ENCODE data around the gene SLC6A18.
"Not testable (repeated sequence)": the region's sequence is repeated elsewhere in the genome, so short reads cannot be mapped to it uniquely, and the experiment has no call there.

Gene SLC6A18

DNA sequence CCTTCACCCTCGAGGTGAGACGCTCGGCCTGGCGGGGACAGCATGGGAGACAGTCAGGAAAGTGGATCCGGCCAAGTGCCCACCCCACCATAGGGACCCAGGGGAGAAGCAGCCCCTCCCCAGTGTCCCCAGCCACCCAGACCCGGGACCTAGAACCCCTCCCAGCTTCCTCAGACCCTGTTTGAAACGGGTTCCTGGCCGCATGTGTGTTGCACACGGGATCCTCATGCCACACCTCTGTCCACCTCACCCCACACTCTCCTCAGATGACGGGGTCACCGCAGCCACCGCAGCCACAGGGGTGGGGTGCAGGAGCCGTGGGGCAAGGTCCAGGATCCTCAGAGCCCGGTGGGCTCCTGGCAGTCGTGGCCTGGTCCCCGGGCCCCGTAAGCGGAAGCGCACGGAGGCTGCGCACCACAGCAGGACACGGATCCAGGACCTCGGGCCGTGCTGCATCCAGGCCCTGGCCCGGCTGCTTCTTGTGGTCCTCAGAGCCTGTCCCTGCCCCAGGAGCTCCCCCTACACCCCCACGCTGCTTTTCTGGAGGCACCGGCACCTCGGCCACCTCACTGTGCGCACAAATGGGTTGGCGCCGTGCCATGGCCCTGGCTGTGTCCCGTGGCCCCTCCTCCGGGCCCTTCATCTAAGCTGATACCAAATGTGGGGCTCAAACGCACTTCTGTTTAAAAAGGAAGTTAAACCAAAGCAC is 54.4 kb downstream of the SLC6A18 start:
- no peak for DNase-seq

DNA sequence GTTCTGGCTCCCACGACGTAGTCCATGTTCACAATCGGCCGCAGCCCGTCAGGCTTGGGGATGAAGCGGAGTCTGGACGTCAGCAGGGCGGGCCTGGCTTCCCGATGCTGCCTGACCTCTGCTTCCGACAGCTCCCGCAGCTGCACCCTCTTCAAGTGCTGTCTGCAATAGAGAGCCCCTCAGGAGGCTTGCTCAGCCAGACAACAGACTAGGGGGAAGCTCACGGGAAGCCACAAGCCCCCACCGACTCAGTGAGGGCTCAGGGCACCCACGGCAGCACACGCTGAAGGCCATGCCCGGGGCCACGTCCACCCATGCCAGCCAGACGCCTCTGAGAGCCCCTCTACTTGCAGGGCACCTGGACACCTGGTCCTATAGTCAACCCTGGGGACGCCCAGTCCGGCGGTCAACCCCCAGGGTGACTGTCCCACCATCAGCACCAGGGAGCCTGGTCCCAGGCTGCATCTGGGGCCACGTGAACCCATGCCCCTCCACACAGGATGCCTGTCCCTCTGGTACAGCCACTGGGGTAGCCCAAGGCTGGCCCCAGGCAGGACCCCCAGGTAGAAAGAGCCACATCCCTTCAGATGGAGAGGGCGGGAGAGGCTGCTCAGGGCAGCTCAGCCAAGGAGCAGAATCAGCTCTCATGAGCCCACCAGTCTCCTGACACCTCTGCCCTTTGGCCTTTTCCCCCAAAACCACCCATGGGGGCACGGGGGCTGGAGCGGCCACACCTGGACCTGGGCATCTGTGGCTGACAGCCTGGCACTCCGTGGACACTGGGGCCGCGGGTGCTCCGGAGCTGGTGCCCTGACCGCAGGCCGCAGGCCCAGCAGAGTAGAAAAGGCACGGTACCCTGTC is 55.2 kb downstream of the SLC6A18 start:
- no peak for DNase-seq

DNA sequence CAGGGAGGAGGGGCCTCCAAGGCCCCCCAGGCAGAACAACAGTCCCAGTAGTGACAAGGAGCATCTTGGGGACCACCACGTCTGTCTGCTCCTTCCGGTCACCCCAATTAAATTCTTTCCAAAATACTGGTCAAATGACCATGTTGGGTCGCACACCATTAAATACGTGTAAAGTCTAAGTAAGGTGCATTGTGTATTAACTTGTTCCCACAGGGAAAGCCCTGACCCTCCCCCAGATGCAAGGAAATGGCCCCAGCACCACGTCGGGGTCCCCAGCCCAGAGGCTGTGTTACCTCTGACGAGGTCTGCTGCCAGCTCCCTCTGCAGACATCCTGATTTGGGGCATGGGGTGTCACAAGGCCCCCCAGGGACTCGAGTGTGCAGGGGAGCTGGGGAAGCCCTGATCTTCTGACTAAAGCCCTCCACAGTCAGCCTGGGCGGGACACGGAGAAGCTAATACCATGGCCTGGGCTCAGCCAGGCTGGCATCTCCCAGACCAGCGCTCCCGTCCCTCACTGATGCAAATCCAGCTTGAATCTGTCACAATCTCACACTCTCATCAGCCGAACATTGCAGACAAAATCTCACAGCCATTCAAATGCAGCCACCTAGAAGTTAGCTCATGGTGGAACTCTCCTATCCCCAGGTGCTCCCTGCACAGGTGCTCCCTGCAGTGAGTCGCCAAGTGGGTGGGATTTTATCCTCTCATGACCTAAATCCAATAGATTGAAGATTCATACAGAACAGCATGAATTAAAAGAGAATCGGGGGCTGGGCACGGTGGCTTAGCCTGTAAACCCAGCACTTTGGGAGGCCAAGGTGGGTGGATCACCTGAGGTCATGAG is 56.1 kb downstream of the SLC6A18 start:
- no peak for DNase-seq

DNA sequence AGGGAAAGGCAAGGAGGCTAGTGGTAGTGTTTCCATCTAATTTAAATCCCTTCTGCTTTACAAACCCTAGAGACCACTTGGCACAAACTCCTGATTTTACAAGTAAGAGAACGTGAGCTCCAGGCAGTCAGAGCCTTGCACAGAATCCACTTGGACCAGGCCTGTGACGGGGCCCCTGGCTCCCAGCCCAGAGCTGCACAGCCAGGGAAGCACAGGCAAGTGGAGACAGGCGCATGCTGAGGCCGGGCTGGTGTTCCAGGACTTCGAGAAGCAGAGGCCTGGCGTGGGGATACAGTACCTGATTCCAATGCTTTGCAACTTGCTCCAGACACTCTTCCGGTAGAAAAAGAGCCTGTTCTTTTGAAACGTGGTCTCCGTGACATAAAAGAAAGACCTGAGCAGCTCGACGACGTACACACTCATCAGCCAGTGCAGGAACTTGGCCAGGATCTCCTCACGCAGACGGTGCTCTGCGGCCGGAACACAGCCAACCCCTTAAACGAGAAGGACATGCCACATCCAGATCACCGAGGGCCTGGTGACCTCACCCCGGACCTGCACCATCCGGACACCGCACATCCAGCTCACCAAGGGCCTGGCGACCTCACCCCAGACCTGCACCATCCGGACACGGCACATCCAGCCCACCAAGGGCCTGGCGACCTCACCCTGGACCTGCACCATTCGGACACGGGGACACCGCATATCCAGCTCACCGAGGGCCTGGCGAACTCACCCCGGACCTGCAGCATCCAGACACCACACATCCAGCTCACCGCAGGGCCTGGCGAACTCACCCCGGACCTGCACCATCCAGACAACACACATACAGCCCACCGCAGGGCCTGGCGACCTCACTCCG is 57.2 kb downstream of the SLC6A18 start:
- no peak for DNase-seq

DNA sequence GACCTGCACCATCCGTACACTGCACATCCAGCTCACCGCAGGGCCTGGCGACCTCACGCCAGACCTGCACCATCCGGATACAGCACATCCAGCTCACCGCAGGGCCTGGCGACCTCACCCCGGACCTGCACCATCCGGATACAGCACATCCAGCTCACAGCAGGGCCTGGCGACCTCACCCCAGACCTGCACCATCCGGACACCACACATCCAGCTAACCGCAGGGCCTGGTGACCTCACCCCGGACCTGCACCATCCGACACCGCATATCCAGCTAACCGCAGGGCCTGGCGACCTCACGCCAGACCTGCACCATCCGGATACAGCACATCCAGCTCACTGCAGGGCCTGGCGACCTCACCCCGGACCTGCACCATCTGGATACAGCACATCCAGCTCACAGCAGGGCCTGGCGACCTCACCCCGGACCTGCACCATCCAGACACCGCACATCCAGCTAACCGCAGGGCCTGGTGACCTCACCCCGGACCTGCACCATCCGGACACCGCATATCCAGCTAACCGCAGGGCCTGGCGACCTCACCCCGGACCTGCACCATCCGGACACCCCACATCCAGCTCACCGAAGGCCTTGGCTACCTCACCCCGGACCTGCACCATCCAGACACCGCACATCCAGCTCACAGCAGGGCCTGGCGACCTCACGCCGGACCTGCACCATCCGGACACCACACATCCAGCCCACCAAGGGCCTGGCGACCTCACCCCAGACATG is 58.0 kb downstream of the SLC6A18 start:
- DNase-seq = not testable (repeated sequence)

DNA sequence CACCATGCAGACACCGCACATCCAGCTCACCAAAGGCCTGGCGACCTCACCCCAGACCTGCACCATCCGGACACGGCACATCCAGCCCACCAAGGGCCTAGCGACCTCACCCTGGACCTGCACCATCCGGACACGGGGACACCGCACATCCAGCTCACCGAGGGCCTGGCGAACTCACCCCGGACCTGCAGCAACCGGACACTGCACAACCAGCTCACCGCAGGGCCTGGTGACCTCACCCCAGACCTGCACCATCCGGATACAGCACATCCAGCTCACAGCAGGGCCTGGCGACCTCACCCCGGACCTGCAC is 58.5 kb downstream of the SLC6A18 start:
- not testable (repeated sequence) for DNase-seq

DNA sequence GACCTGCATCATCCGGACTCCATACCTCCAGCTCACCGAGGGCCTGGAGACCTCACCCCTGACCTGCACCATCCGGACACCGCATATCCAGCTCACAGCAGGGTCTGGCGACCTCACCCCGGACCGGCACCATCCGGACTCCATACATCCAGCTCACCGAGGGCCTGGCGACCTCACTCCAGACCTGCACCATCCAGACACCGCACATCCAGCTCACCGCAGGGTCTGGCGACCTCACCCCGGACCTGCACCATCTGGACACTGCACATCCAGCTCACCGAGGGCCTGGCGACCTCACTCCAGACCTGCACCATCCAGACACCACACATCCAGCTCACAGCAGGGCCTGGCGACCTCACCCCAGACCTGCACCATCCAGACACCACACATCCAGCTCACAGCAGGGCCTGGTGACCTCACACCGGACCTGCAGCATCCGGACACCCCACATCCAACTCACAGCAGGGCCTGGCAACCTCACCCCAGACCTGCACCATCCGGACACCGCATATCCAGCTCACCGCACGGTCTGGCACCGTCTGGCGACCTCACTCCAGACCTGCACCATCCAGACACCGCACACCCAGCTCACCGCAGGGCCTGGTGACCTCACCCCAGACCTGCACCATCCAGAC is 59.3 kb downstream of the SLC6A18 start:
- not testable (repeated sequence) for DNase-seq

DNA sequence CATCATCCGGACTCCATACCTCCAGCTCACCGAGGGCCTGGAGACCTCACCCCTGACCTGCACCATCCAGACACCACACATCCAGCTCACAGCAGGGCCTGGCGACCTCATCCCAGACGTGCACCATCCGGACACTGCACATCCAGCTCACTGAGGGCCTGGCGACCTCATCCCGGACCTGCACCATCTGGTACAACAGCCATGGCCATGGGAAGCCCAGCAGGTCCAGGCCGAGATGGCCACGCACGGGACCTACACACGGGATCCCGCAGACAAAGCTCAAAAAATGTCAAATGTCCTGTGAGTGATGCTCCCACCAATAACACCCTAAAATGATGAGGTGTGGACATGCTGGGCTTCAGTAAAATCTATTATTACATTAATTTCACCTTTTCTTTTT is 60.0 kb downstream of the SLC6A18 start:
- DNase-seq = no peak

DNA sequence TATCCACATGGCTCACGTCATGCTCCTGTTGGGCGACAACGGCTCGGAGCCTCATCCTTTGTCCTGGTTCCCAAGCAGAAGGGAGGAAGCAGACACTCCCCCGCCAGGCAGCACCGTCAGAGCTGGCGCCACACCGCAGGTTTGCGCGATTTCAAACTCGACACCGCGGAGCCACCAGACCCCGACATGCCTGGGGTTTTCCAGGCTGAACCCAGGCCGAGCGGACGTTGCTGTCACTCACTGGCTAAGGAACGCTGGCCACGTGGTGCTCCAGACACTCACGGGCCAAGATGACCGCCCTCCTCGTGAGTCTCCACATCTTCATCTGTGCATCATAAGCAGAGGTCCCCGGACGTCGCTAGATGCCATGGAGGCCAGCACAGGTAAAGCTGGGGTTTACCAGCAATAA is 60.7 kb downstream of the SLC6A18 start:
- DNase-seq = no peak

DNA sequence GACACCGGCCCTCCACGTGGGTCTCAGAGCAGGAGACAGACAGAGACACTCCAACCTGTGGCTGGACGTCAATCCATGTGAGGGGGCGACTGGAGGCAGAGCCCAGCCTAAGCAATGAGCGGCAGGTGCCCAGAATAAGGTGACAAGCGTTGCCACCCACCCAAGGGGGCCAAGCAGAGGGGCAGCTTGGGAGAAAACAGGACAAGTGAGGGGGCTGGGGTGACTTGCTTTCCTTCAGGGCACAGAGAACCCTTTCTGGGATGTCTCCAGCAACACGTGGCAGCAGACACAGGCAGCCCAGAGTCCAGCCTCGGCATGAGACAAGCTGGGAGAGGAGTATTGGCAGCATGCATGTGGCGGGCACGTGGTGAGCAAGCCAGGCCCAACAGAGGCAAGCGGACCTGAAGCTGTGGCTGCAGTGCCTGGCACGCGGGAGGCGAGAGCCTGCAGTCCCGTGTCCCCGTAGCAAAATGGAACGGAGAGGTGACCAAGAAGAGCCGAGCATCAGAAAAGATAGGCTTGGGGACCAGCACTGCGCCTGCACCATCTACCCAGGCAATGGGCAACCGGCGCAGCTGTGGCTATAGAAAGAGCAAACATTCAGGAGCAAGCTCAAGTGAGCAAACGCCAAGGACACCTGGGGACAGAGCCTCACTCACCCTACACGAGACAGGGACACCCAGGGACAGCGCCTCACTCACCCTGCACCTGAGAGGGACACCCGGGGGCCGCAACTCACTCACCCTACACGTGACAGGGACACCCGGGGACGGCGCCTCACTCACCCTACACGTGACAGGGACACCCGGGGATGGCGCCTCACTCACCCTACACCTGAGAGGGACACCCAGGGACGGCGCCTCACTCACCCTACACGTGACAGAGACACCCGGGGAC is 63.5 kb downstream of the SLC6A18 start:
- DNase-seq = no peak

DNA sequence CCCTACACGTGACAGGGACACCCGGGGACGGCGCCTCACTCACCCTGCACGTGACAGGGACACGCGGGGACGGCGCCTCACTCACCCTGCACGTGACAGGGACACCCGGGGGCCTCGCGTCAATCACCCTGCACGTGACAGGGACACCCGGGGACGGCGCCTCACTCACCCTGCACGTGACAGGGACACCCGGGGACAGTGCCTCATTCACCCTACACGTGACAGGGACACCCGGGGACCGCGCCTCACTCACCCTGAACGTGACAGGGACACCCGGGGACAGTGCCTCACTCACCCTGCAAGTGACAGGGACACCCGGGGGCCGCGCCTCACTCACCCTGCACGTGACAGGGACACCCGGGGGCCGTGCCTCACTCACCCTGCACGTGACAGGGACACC is 64.4 kb downstream of the SLC6A18 start:
- not testable (repeated sequence) for DNase-seq

DNA sequence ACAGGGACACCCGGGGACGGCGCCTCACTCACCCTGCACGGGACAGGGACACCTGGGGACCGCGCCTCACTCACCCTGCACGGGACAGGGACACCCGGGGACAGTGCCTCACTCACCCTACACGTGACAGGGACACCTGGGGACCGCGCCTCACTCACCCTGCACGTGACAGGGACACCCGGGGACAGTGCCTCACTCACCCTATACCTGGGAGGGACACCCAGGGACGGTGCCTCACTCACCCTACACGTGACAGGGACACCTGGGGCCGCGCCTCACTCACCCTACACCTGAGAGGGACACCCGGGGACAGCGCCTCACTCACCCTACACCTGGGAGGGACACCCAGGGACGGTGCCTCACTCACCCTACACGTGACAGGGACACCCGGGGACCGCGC is 65.8 kb downstream of the SLC6A18 start:
- DNase-seq = not testable (repeated sequence)

DNA sequence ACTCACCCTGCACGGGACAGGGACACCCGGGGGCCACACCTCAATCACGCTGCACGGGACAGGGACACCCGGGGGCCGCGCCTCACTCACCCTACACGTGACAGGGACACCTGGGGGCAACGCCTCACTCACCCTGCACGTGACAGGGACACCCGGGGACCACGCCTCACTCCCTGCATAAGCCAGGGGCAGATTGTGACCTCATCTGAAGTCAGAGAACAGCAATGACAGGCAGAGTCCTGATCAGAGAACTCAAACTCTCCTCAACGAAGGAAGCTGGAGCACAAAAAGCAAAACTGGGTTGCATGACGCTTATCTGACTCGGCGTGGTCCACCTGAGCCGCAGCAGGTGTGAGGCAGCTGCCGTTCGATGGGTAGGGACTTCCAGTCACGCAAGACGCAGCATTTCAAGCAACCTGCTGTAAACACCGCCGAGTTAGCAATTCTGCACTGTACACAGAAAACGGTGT is 66.5 kb downstream of the SLC6A18 start:
- DNase-seq = no peak

DNA sequence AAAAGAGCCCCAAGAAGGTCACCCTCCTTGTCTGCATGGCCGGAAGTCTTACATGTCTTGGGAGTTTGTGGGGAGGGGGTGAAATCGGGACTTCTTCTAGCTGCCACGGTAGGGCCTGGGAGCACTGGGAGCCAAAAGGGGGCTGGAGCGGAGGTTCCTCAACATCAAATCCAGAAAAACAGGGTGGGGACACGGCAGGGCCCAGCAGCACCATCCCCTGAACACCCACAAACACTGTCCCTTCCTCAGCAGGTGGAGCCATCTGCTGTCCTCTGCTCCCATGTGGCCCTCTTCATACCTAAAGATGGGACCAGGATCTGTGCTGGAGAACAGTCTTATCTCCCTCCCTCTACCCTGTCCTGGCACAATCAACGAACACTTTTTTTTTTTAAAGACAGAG is 67.0 kb downstream of the SLC6A18 start:
- no peak for DNase-seq

DNA sequence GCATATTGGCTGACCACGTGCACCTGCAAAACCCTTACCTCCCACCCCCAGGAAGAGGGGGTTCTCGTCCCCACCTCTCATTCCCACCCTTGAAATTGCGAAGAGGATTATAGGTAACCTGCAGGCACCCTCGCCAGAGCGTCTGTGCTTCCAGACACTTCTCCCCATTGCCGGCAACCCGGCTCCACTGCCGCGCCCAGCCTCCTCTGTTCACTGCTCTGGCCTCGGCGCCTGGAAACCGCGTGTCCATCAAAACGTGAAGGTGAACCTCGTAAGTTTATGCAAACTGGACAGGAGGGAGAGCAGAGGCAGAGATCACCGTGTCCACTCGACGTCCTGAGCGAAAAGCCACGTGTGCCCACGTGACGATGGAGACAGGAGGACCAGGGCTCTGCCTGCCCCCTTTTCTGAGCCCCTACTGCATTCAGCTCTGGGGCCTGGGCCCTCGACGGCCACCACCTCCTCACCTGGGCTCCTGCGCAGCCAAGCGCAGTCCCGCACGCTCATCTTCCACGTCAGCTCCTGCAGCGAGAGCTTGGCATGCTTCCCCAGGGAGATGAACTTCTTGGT is 67.8 kb downstream of the SLC6A18 start:
- no peak for DNase-seq

DNA sequence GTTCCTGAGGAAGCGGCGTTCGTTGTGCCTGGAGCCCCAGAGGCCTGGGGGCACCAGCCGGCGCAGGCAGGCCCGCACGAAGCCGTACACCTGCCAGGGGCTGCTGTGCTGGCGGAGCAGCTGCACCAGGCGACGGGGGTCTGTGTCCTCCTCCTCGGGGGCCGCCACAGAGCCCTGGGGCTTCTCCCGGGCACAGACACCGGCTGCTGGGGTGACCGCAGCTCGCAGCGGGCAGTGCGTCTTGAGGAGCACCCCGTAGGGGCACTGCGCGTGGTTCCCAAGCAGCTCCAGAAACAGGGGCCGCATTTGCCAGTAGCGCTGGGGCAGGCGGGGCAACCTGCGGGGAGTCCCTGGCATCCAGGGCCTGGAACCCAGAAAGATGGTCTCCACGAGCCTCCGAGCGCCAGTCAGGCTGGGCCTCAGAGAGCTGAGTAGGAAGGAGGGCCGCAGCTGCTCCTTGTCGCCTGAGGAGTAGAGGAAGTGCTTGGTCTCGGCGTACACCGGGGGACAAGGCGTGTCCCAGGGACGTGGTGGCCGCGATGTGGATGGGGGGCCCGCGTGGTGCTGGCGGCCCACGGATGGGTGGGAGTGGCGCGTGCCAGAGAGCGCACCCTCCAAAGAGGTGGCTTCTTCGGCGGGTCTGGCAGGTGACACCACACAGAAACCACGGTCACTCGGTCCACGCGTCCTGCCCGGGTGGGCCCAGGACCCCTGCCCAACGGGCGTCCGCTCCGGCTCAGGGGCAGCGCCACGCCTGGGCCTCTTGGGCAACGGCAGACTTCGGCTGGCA is 68.4 kb downstream of the SLC6A18 start:
- DNase-seq = no peak

DNA sequence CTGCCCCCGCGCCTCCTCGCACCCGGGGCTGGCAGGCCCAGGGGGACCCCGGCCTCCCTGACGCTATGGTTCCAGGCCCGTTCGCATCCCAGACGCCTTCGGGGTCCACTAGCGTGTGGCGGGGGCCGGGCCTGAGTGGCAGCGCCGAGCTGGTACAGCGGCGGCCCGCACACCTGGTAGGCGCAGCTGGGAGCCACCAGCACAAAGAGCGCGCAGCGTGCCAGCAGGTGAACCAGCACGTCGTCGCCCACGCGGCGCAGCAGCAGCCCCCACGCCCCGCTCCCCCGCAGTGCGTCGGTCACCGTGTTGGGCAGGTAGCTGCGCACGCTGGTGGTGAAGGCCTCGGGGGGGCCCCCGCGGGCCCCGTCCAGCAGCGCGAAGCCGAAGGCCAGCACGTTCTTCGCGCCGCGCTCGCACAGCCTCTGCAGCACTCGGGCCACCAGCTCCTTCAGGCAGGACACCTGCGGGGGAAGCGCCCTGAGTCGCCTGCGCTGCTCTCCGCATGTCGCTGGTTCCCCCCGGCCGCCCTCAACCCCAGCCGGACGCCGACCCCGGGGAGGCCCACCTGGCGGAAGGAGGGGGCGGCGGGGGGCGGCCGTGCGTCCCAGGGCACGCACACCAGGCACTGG is 69.1 kb downstream of the SLC6A18 start:
- no peak for DNase-seq
